Neuronal stem cell (in vitro differentiated cells): Measurements from ENCODE around the gene SIRPA.
A peak's percentile ranks its signal among the peaks of the same experiment; 100 is the strongest.

ENCODE experiments used
- DNase-seq: peaks from one replicate; pipeline ENCODE4 v3.0.0-alpha.2; 2013; ENCODE audit warnings: low spot score
- H2AFZ ChIP-seq: one replicate; pipeline ENCODE4 v1.6.1; 2013; ENCODE audit warnings: mild to moderate bottlenecking, low read length, inconsistent platforms
- H2AK5ac ChIP-seq: 2 replicates; pipeline ENCODE4 v1.6.1; 2013; ENCODE audit warnings: low read depth, mild to moderate bottlenecking, inconsistent platforms, low read length, moderate library complexity, mixed read lengths
- H2BK120ac ChIP-seq: 2 replicates; pipeline ENCODE4 v1.6.1; 2013; ENCODE audit warnings: low read depth, mild to moderate bottlenecking, inconsistent platforms, low read length, moderate library complexity, mixed read lengths
- H2BK12ac ChIP-seq: one replicate; pipeline ENCODE4 v1.6.1; 2013; ENCODE audit warnings: low read length, inconsistent platforms
- H2BK15ac ChIP-seq: 2 replicates; pipeline ENCODE4 v1.6.1; 2013; ENCODE audit warnings: mild to moderate bottlenecking, low read length, inconsistent platforms, mixed read lengths
- H2BK5ac ChIP-seq: one replicate; pipeline ENCODE4 v1.6.1; 2013; ENCODE audit warnings: inconsistent platforms, mild to moderate bottlenecking, low read length, moderate library complexity
- H3K14ac ChIP-seq: one replicate; pipeline ENCODE4 v1.6.1; 2013; ENCODE audit warnings: low read length, inconsistent platforms
- H3K18ac ChIP-seq: 2 replicates; pipeline ENCODE4 v1.6.1; 2013; ENCODE audit warnings: low read length, inconsistent platforms
- H3K23ac ChIP-seq: 2 replicates; pipeline ENCODE4 v1.6.1; 2013; ENCODE audit warnings: low read depth, mild to moderate bottlenecking, mixed read lengths, low read length, inconsistent platforms; ENCODE audit not compliant: poor library complexity
- H3K27ac ChIP-seq: replicated peaks from 3 replicates; pipeline ENCODE4 v1.5.1; 2013; ENCODE audit warnings: low read length, inconsistent platforms
- H3K27me3 ChIP-seq, 3 experiments: 2 replicates each; pipeline ENCODE4 v1.6.1; 2013; ENCODE audit warnings: low read length in 3 of 3, mild to moderate bottlenecking in 2 of 3, inconsistent platforms in 1 of 3, low read depth in 1 of 3, mixed read lengths in 1 of 3, moderate library complexity in 1 of 3; ENCODE audit not compliant: control insufficient read depth in 3 of 3, insufficient read depth in 3 of 3
- H3K36me3 ChIP-seq, 2 donors: replicated peaks in 1 of 2; 2 replicates each; pipeline ENCODE4 v1.6.1; 2013; ENCODE audit warnings: low read length in 2 of 2; ENCODE audit not compliant: control insufficient read depth in 2 of 2, insufficient read depth in 2 of 2
- H3K4ac ChIP-seq: 2 replicates; pipeline ENCODE4 v1.6.1; 2013; ENCODE audit warnings: inconsistent platforms, mild to moderate bottlenecking, low read length, moderate library complexity
- H3K4me1 ChIP-seq, 2 donors: 1 replicate in 1 of 2; 2 replicates in 1 of 2; pipeline ENCODE4 v1.6.1; 2013; ENCODE audit warnings: low read length in 2 of 2, low read depth in 1 of 2; ENCODE audit not compliant: control insufficient read depth in 2 of 2, insufficient read depth in 1 of 2
- H3K4me2 ChIP-seq: one replicate; pipeline ENCODE4 v1.6.1; 2013; ENCODE audit warnings: mild to moderate bottlenecking, low read length, inconsistent platforms; ENCODE audit not compliant: insufficient read depth, poor library complexity, severe bottlenecking
- H3K4me3 ChIP-seq, 2 donors: 2 replicates each; pipeline ENCODE4 v1.5.1; 2013; ENCODE audit warnings: low read length in 2 of 2, mild to moderate bottlenecking in 2 of 2, inconsistent platforms in 1 of 2, moderate library complexity in 1 of 2
- H3K79me1 ChIP-seq: one replicate; pipeline ENCODE4 v1.6.1; 2013; ENCODE audit warnings: low read depth, mild to moderate bottlenecking, inconsistent platforms, low read length, moderate library complexity
- H3K9ac ChIP-seq: one replicate; pipeline ENCODE4 v1.6.1; 2013; ENCODE audit warnings: mild to moderate bottlenecking, low read depth, low read length, inconsistent platforms; ENCODE audit not compliant: poor library complexity
- H3K9me3 ChIP-seq, 2 donors: replicated peaks in 1 of 2; 2 replicates each; pipeline versions ENCODE3 to v1.6.1; 2013; ENCODE audit warnings: low read length in 2 of 2, mild to moderate bottlenecking in 2 of 2, inconsistent platforms in 1 of 2, low read depth in 1 of 2, mixed read lengths in 1 of 2, moderate library complexity in 1 of 2; ENCODE audit not compliant: control insufficient read depth in 2 of 2, insufficient read depth in 1 of 2
- H4K8ac ChIP-seq: one replicate; pipeline ENCODE4 v1.6.1; 2013; ENCODE audit warnings: low read depth, mild to moderate bottlenecking, inconsistent platforms, low read length, moderate library complexity
- H4K91ac ChIP-seq: one replicate; pipeline ENCODE4 v1.6.1; 2013; ENCODE audit warnings: low read length, low read depth, mild to moderate bottlenecking, inconsistent platforms; ENCODE audit not compliant: poor library complexity
- WGBS, 2 donors: extraction: QIAGEN DNeasy Blood & Tissue Kit; methylation state at CpG; one replicate each; pipeline ENCODE4 v1.1.7; 2013; ENCODE audit warnings: missing lambda C conversion rate in 2 of 2, mixed read lengths in 1 of 2; ENCODE audit not compliant: insufficient read length in 2 of 2, insufficient replicate concordance in 1 of 2; ENCODE audit errors: extremely low coverage in 2 of 2; 5-methylcytosine and 5-hydroxymethylcytosine counted together

SIRPA gene

DNA sequence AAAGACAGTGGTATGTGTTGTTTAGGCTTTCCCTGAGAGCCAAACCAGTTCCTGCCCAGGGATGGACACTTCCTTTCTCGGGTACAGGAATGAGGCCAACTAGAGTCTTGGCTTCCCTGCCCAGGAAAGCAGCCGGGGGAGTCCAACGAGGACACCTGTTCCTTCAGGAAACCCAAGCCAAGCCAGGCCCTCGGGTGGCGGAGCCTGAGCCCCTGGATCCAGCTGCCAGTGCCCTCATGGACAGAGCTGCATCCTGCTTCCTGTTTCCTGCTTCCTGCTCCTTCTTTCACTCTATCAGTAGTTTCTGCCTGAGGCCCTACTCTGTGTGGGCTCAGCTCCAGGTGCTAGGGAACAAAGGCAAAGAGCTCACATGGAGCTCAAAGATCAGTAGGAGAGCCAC, 7.9 kb upstream of the SIRPA start:
- Histone ChIP-seq H3K4me1 (peaks cover 5 to 8% of the 10 kb centered on the region in 2 donors), H3K23ac (peak overlapping the region; percentile 21), H3K27ac (no peak overlapping the region), H3K18ac (peak overlapping the region; percentile 34), H3K27me3 (peaks cover 0 to 27% (median 0%) of the 10 kb centered on the region in 3 experiments), H4K91ac (no peak overlapping the region), H2BK15ac (no peak overlapping the region), H2BK5ac (no peak overlapping the region), H3K9me3 (no peaks in the 10 kb centered on the region), H2BK12ac (no peak overlapping the region), H3K14ac (no peak overlapping the region), H3K9ac (no peak overlapping the region), H2AFZ (no peak overlapping the region), H3K36me3 (no peaks in the 10 kb centered on the region), H4K8ac (no peak overlapping the region), H3K4ac (no peak overlapping the region), H2BK120ac (no peak overlapping the region), H3K4me3 (no peak overlapping the region), H2AK5ac (peak overlapping the region; percentile 51), H3K79me1 (no peaks in the 10 kb centered on the region), H3K4me2 (no peak overlapping the region)
- no CpG with 5 or more reads among the region's 5 CpGs for WGBS, 2 donors
- DNase-seq, result no peak

DNA sequence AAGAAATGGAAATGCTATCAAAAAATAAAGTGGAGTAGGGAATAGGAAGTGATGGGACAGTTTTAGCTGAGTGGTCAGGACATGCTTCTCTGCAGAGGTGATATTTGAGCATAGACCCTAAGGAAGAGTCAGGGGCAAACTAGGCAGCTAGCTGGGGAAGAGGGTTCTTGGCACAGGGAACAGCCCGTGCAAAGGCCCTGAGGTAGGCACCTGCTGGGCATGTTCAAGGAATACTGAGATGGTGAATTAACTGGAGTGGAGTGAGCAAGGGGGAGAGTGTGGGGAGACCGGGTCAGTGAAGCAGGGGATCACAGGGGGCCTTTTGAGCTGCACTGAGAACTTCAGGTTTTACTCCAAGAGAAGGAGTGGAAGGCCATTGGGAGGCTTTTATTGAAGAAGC, 7.5 kb upstream of the SIRPA start:
- no peak overlapping the region for H4K91ac ChIP-seq
- no peaks in the 10 kb centered on the region for H3K79me1 ChIP-seq
- no peak overlapping the region for H2BK15ac ChIP-seq
- H3K4me2 ChIP-seq, result no peak overlapping the region
- H2AK5ac ChIP-seq, result no peak overlapping the region
- H4K8ac ChIP-seq, result no peak overlapping the region
- H3K27me3 ChIP-seq, result peaks cover 0 to 27% (median 0%) of the 10 kb centered on the region in 3 experiments
- H3K4me1 ChIP-seq, result peaks cover 5 to 8% of the 10 kb centered on the region in 2 donors
- DNase-seq, result no peak
- H3K4me3 ChIP-seq, result no peak overlapping the region
- H2BK12ac ChIP-seq, result no peak overlapping the region
- H3K14ac ChIP-seq, result no peak overlapping the region
- no peak overlapping the region for H3K4ac ChIP-seq
- H2BK5ac ChIP-seq, result no peak overlapping the region
- H2BK120ac ChIP-seq, result no peak overlapping the region
- H3K23ac ChIP-seq, result no peak overlapping the region
- no peaks in the 10 kb centered on the region for H3K36me3 ChIP-seq
- WGBS, 2 donors, result no CpG with 5 or more reads among the region's 2 CpGs
- no peak overlapping the region for H2AFZ ChIP-seq
- H3K18ac ChIP-seq, result no peak overlapping the region
- no peak overlapping the region for H3K9ac ChIP-seq
- no peak overlapping the region for H3K27ac ChIP-seq
- no peaks in the 10 kb centered on the region for H3K9me3 ChIP-seq

DNA sequence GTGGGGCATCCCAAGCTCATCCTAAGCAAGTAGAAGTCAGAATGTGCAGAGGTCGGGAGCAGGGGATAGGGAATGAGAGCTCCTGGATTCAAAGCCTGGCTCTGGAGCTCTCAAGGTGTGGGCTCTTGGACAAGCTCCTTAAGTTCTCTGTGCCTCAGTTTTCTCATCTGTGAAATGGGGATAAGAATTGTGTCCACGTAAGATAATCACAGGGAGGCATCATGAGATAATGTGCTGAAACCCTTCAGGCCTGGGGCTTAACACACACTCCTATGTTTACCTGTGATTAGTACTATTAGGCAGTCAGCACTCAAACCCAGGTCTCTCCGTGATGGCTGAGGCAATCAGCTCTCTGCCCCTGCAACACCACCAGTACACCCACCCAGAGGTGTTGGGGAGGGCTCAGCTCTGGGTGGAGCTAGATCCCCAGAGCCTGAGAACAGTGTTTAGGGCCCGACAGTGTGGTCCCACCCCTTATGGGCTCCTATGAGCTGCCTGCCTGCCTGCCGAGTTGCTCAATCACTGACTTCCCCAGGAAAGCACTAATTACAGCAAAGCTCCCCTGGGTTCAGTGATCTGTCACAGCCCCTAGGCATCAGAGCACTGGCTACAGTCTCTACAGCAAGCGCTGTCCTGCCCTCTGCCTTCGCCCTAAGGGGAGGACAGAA, 6.3 kb upstream of the SIRPA start:
- no peak overlapping the region for H2BK120ac ChIP-seq
- no peak overlapping the region for H3K9ac ChIP-seq
- no peak overlapping the region for H3K14ac ChIP-seq
- no peak overlapping the region for H2BK12ac ChIP-seq
- no peak overlapping the region for H2BK5ac ChIP-seq
- H3K27ac ChIP-seq, result no peak overlapping the region
- H3K4me1 ChIP-seq, result peaks cover 3 to 4% of the 10 kb centered on the region in 2 donors
- peak overlapping the region; percentile 36 for H3K18ac ChIP-seq
- H3K4ac ChIP-seq, result no peak overlapping the region
- H3K36me3 ChIP-seq, result no peaks in the 10 kb centered on the region
- no CpG with 5 or more reads among the region's 7 CpGs for WGBS, 2 donors
- no peak overlapping the region for H4K91ac ChIP-seq
- no peaks in the 10 kb centered on the region for H3K9me3 ChIP-seq
- H2BK15ac ChIP-seq, result no peak overlapping the region
- DNase-seq, result no peak
- H3K4me3 ChIP-seq, result no peak overlapping the region
- no peak overlapping the region for H3K23ac ChIP-seq
- no peak overlapping the region for H3K4me2 ChIP-seq
- H3K79me1 ChIP-seq, result no peaks in the 10 kb centered on the region
- no peak overlapping the region for H2AFZ ChIP-seq
- H4K8ac ChIP-seq, result no peak overlapping the region
- H3K27me3 ChIP-seq, result peaks cover 0 to 27% (median 5%) of the 10 kb centered on the region in 3 experiments
- H2AK5ac ChIP-seq, result no peak overlapping the region

DNA sequence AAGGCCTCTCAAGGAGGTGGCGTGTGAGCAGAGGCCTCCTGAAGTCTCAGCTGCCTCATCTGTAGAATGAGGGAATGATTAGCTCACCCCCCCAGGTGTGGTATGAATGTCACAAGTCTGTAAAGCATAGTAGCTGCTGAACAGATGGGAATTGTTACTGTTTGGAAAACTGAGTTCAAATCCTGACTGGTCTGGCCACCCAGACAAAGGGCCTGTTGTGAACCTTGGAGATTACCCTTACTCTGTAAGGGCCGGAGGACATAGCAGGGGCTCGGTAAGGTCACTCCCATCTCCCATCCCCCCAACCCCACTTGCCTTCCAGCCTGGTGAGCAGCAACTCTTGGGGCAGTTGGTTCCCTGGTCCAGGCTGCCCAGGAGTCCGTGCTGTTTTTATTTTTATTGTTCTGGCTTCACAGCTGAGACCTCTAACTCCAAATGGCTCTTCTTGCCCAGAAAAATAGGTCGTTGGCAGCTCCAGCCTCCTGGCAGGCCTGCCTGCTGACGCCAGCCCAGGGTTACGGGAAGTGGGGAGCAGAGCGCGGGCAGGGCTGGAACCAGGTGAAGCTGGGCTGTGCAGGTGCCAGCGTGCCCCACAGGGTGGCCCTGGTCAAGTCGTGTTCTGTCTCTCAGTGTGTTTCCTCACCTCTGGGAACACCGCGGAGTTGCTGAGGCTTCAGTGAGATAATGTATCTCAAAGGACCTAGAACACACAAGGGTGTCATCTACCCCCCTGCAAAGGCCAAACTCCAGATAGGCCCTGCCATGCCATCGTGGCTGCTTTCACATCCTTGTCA, 4.5 kb upstream of the SIRPA start:
- peaks cover 0 to under 1% of the 10 kb centered on the region in 2 donors for H3K9me3 ChIP-seq
- H3K18ac ChIP-seq, result no peak overlapping the region
- peaks cover 0 to 13% (median 8%) of the 10 kb centered on the region in 3 experiments for H3K27me3 ChIP-seq
- H3K4me1 ChIP-seq, result peaks cover 1 to 4% of the 10 kb centered on the region in 2 donors
- H3K27ac ChIP-seq, result no peak overlapping the region
- no peak overlapping the region for H2BK15ac ChIP-seq
- H2BK5ac ChIP-seq, result no peak overlapping the region
- no peak overlapping the region for H3K9ac ChIP-seq
- peak overlapping the region; percentile 51 for H2AK5ac ChIP-seq
- no peaks in the 10 kb centered on the region for H3K79me1 ChIP-seq
- no peak overlapping the region for H3K4ac ChIP-seq
- H3K36me3 ChIP-seq, result no peaks in the 10 kb centered on the region
- WGBS, 2 donors, result no CpG with 5 or more reads among the region's 14 CpGs
- no peak overlapping the region for H3K23ac ChIP-seq
- H3K14ac ChIP-seq, result no peak overlapping the region
- no peak overlapping the region for H3K4me3 ChIP-seq
- DNase-seq, result no peak
- no peak overlapping the region for H4K8ac ChIP-seq
- no peak overlapping the region for H2BK120ac ChIP-seq
- H2BK12ac ChIP-seq, result no peak overlapping the region
- H3K4me2 ChIP-seq, result no peak overlapping the region
- no peak overlapping the region for H2AFZ ChIP-seq
- H4K91ac ChIP-seq, result no peak overlapping the region
